HepG2 (cell line): Measurements from ENCODE around the gene MX2. TPM values are rescaled to one million over a fixed set of nuclear protein-coding genes. Genes with fewer than 3 reads are reported as not detected.

ENCODE experiments used
- ATAC-seq: fragments of 200-7000 bp; cut with Tn5 transposase; 3 replicates; pipeline ENCODE4 v1.9.1; 2020; ENCODE audit warnings: mild to moderate bottlenecking, moderate library complexity
- BruUV-seq: library from RNA; stranded (reverse); fragments of 400-500 nt; replicated peaks from 2 replicates; lab custom pipeline; 2021; lab: Mats Ljungman, UMichigan
- CTCF ChIA-PET: fragments of 300-600 bp; formaldehyde crosslinking; extraction: SDS; loops from one replicate; lab custom pipeline; 2021; ENCODE audit warnings: low total read pairs, inconsistent platforms, low intra/inter-chr PET ratio; lab: Yijun Ruan, JAX
- POLR2A ChIA-PET: fragments of 350-600 bp; sonication (Branson Sonifier 250); formaldehyde crosslinking; loops from one replicate; lab custom pipeline; 2020; ENCODE audit warnings: antibody characterized with exemption, inconsistent platforms; lab: Yijun Ruan, JAX
- DNase-seq: peaks from one replicate; pipeline ENCODE4 v3.0.0-alpha.2; 2015; ENCODE audit warnings: low spot score
- FAIRE-seq: peaks from 3 replicates; lab custom pipeline; 2011; peaks lifted over from hg19 to GRCh38; lab: Jason Lieb, UNC
- H2AFZ ChIP-seq: one replicate; pipeline ENCODE4 v1.6.1; 2011; ENCODE audit warnings: low read length, inconsistent platforms
- H3K27ac ChIP-seq: fragments of 300-600 bp; 3 replicates; pipeline ENCODE4 v1.8.0; 2011; ENCODE audit warnings: mixed run types, mild to moderate bottlenecking, mixed read lengths, low read length, inconsistent platforms; ENCODE audit not compliant: insufficient read depth; ENCODE audit errors: extremely low read length
- H3K27me3 ChIP-seq, 2 experiments: fragments of 200-600 bp in 1 of 2; 2 replicates in 1 of 2; 3 replicates in 1 of 2; pipeline versions ENCODE4 v1.6.0 to v1.8.0; 2011; ENCODE audit warnings: low read length in 2 of 2, mild to moderate bottlenecking in 2 of 2, moderate library complexity in 2 of 2, inconsistent platforms in 1 of 2; ENCODE audit not compliant: insufficient read depth in 2 of 2, control insufficient read depth in 1 of 2
- H3K36me3 ChIP-seq, 2 experiments: fragments of 200-600 bp in 1 of 2; replicated peaks in 1 of 2; 2 replicates in 1 of 2; 3 replicates in 1 of 2; pipeline versions ENCODE4 v1.5.1 to v1.8.0; 2011; ENCODE audit warnings: low read length in 2 of 2, inconsistent platforms in 1 of 2; ENCODE audit not compliant: insufficient read depth in 2 of 2, control insufficient read depth in 1 of 2
- H3K4me1 ChIP-seq: 2 replicates; pipeline ENCODE4 v1.5.1; 2012; ENCODE audit warnings: low read length, inconsistent platforms; ENCODE audit not compliant: insufficient read depth
- H3K4me2 ChIP-seq: 2 replicates; pipeline ENCODE4 v1.6.0; 2011; ENCODE audit warnings: low read depth, low read length, inconsistent platforms
- H3K4me3 ChIP-seq, 3 experiments: fragments of 200-600 bp in 1 of 3; sonication (generic), shearing (Covaris generic) in 1 of 3; replicated peaks in 1 of 3; 2 replicates each; pipeline ENCODE4 v1.5.1; 2011 to 2016; ENCODE audit warnings: low read length in 3 of 3, inconsistent platforms in 2 of 3, low read depth in 2 of 3, mild to moderate bottlenecking in 2 of 3, control low read depth in 1 of 3, mixed read lengths in 1 of 3; ENCODE audit not compliant: insufficient read depth in 1 of 3
- H3K79me2 ChIP-seq: one replicate; pipeline ENCODE4 v1.6.1; 2011; ENCODE audit warnings: low read length, inconsistent platforms; ENCODE audit not compliant: insufficient read depth
- H3K9ac ChIP-seq: 2 replicates; pipeline ENCODE4 v1.6.0; 2011; ENCODE audit warnings: mild to moderate bottlenecking, low read depth, low read length, inconsistent platforms; ENCODE audit not compliant: insufficient read depth
- H3K9me3 ChIP-seq: 2 replicates; pipeline ENCODE4 v1.5.1; 2012; ENCODE audit warnings: mild to moderate bottlenecking, low read length
- H4K20me1 ChIP-seq: 2 replicates; pipeline ENCODE4 v1.6.0; 2011; ENCODE audit warnings: inconsistent platforms, mild to moderate bottlenecking, low read length, moderate library complexity; ENCODE audit not compliant: insufficient read depth
- RAD51 ChIP-seq: fragments of 450-650 bp; IDR thresholded peaks from 2 replicates; pipeline ENCODE4 v1.6.1; 2016; ENCODE audit warnings: borderline replicate concordance
- REST ChIP-seq, 2 experiments: IDR thresholded peaks; 2 replicates each; pipeline ENCODE4 v1.6.1; 2011 to 2012; ENCODE audit warnings: low read length in 2 of 2, borderline replicate concordance in 1 of 2, low read depth in 1 of 2, mild to moderate bottlenecking in 1 of 2, moderate library complexity in 1 of 2
- ZBTB1 ChIP-seq: sonication (generic); formaldehyde crosslinking; IDR thresholded peaks from 2 replicates; pipeline ENCODE4 v1.4.0; 2020; ENCODE audit warnings: missing genetic modification reagents, borderline replicate concordance
- WGBS: methylation state at CpG from one replicate; pipeline ENCODE4 v1.1.6; 2017; ENCODE audit warnings: low lambda C conversion rate; 5-methylcytosine and 5-hydroxymethylcytosine counted together
- in situ Hi-C: cut with HindIII; loops from 2 replicates; pipeline ENCODE4 v1.10.0; 2017; ENCODE audit warnings: low pct_unique_long_range_greater_than_20kb; ENCODE audit not compliant: extremely low pct_ligation_motif_present
- intact Hi-C: fragments of 100-400 bp; cut with micrococcal nuclease; formaldehyde crosslinking; loops from one replicate; pipeline ENCODE4 v1.10.0; 2022; ENCODE audit not compliant: unreplicated experiment
- polyA plus RNA-seq, 8 experiments: library from polyadenylated mRNA; depleted of rRNA in 3 of 8; stranded (reverse) in 7 of 8; unstranded in 1 of 8; fragments of >200 nt; fragmentation: Illumina TruSeq in 4 of 8; extraction: Trizol in 4 of 8; gene quantifications; 2 replicates each; pipeline versions ENCODE4 v1.2.1 to v1.2.3, GENCODE V29; 2011 to 2016; ENCODE audit warnings: low read depth in 4 of 8, missing spikeins in 1 of 8, mixed read lengths in 1 of 8; ENCODE audit not compliant: insufficient read depth in 1 of 8
- total RNA-seq, 5 experiments: library from RNA; depleted of rRNA; stranded (reverse); fragments of >200 nt; fragmentation: Illumina TruSeq; extraction: Trizol; gene quantifications; 2 replicates each; pipeline ENCODE4 v1.2.3, GENCODE V29; 2016; ENCODE audit warnings: low read depth in 1 of 5
- TF ChIP-seq, protein P1 (sequence below): sonication (generic); formaldehyde crosslinking; IDR thresholded peaks from 2 replicates; pipeline ENCODE4 v1.4.0; 2020; ENCODE audit warnings: missing genetic modification reagents
- TF ChIP-seq, protein P2 (sequence below): sonication (generic); formaldehyde crosslinking; IDR thresholded peaks from 2 replicates; pipeline ENCODE4 v1.4.0; 2020; ENCODE audit warnings: missing genetic modification reagents, borderline replicate concordance

MX2 gene
- total and polyA plus RNA-seq, 2 of the 13 experiments (the other 11 are each of a cell fraction or from before 2014, with no cell fraction given), result 24.0 to 35.7 TPM

DNA sequence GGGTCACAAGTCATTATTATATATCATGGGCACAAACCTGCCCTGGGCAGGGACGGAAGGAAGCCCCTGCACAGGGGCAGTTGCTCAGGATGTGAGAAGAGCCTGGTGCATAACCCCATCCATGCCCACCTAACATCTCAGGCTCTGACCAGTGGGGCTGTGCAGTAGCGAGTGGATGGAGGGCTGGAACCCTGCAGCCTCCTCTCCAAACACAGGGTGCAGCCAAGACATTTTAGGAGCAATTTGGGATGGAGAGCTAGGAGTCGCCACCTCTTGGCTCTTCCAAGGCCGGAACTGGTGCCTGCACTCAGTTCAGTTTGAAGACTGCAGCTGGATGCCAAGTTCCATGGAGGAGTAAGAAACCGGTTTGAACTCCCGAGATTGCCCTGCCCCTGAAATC is 67.0 kb downstream of the MX2 start:
- in situ Hi-C loops, result no loop called here
- WGBS, result 83% methylated on average over 5 of the region's 6 CpGs
- Histone ChIP-seq H3K79me2 (no peaks in the 10 kb centered on the region), H3K9ac (no peak overlapping the region), H3K27me3 (no peaks in the 10 kb centered on the region), H3K9me3 (no peaks in the 10 kb centered on the region), H2AFZ (no peak overlapping the region), H3K27ac (no peak overlapping the region), H4K20me1 (no peaks in the 10 kb centered on the region), H3K4me1 (no peaks in the 10 kb centered on the region), H3K4me3 (no peak overlapping the region), H3K36me3 (no peaks in the 10 kb centered on the region), H3K4me2 (no peak overlapping the region)
- intact Hi-C loops, result no loop called here
- FAIRE-seq (no peak), DNase-seq (no peak), ATAC-seq (no peak)
- BruUV-seq, result no TSS peak
- ChIA-PET POLR2A (no interaction called here), CTCF (no interaction called here)
- TF ChIP-seq REST (IDR thresholded peaks at IDR 0.05; ENCODE audit: borderline replicate concordance in 1 of 2, low read depth in 1 of 2, low read length in 2 of 2) (no peak), ZBTB1 (CRISPR knock-in tag) (no peak)

DNA sequence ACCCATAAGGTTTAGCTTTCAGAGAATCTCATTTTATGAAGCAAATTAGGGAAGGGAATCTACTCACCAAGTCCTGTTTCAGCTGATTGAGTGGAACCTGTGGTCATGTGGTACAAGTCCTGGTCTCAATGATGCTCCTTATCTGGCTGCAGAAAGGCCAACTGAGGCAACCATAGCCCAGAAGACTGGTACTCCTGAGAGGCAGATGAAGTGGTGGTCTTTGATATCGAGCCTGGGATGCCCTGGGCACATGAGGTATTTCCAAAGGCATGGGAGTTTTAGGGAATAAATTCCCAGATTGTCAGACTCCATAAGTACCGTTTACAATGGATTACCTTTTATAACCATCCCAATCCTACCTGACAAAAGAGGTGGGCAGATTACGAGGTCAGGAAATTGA is 67.5 kb downstream of the MX2 start:
- DNase-seq, result no peak

More for the DNA sequence above, 67.5 kb downstream of the MX2 start:
- no peak overlapping the region for H3K4me3 ChIP-seq
- no peaks in the 10 kb centered on the region for H3K27me3 ChIP-seq
- no peaks in the 10 kb centered on the region for H3K36me3 ChIP-seq
- WGBS, result 76% methylated on average over 3 of the region's 3 CpGs
- in situ Hi-C loops, result no loop called here
- H3K4me2 ChIP-seq, result no peak overlapping the region
- no peak overlapping the region for H3K27ac ChIP-seq
- no peak overlapping the region for H2AFZ ChIP-seq
- no peaks in the 10 kb centered on the region for H4K20me1 ChIP-seq
- TF ChIP-seq, protein P1, sequence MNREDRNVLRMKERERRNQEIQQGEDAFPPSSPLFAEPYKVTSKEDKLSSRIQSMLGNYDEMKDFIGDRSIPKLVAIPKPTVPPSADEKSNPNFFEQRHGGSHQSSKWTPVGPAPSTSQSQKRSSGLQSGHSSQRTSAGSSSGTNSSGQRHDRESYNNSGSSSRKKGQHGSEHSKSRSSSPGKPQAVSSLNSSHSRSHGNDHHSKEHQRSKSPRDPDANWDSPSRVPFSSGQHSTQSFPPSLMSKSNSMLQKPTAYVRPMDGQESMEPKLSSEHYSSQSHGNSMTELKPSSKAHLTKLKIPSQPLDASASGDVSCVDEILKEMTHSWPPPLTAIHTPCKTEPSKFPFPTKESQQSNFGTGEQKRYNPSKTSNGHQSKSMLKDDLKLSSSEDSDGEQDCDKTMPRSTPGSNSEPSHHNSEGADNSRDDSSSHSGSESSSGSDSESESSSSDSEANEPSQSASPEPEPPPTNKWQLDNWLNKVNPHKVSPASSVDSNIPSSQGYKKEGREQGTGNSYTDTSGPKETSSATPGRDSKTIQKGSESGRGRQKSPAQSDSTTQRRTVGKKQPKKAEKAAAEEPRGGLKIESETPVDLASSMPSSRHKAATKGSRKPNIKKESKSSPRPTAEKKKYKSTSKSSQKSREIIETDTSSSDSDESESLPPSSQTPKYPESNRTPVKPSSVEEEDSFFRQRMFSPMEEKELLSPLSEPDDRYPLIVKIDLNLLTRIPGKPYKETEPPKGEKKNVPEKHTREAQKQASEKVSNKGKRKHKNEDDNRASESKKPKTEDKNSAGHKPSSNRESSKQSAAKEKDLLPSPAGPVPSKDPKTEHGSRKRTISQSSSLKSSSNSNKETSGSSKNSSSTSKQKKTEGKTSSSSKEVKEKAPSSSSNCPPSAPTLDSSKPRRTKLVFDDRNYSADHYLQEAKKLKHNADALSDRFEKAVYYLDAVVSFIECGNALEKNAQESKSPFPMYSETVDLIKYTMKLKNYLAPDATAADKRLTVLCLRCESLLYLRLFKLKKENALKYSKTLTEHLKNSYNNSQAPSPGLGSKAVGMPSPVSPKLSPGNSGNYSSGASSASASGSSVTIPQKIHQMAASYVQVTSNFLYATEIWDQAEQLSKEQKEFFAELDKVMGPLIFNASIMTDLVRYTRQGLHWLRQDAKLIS, result no peak
- no peak for TF ChIP-seq RAD51
- TF ChIP-seq, protein P2, sequence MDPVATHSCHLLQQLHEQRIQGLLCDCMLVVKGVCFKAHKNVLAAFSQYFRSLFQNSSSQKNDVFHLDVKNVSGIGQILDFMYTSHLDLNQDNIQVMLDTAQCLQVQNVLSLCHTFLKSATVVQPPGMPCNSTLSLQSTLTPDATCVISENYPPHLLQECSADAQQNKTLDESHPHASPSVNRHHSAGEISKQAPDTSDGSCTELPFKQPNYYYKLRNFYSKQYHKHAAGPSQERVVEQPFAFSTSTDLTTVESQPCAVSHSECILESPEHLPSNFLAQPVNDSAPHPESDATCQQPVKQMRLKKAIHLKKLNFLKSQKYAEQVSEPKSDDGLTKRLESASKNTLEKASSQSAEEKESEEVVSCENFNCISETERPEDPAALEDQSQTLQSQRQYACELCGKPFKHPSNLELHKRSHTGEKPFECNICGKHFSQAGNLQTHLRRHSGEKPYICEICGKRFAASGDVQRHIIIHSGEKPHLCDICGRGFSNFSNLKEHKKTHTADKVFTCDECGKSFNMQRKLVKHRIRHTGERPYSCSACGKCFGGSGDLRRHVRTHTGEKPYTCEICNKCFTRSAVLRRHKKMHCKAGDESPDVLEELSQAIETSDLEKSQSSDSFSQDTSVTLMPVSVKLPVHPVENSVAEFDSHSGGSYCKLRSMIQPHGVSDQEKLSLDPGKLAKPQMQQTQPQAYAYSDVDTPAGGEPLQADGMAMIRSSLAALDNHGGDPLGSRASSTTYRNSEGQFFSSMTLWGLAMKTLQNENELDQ (CRISPR knock-in tag), result no peak
- H3K9ac ChIP-seq, result no peak overlapping the region
- H3K4me1 ChIP-seq, result no peaks in the 10 kb centered on the region
- no peaks in the 10 kb centered on the region for H3K79me2 ChIP-seq
- ChIA-PET POLR2A (no interaction called here), CTCF (no interaction called here)
- no TSS peak for BruUV-seq
- intact Hi-C loops, result no loop called here
- FAIRE-seq, result no peak
- ATAC-seq, result no peak
- H3K9me3 ChIP-seq, result no peaks in the 10 kb centered on the region
